KOPT-K1 (cell line): ENCODE measurements around the gene GPAT2.
"Not testable (repeated sequence)": the region's sequence is repeated elsewhere in the genome, so short reads cannot be mapped to it uniquely, and the experiment has no call there.

Source experiments
- H3K27ac ChIP-seq: fragments of 200-600 bp; sonication (generic); 2 replicates; pipeline ENCODE4 v1.5.1; 2016; ENCODE audit warnings: antibody characterized with exemption, mild to moderate bottlenecking, low read depth, low read length; ENCODE audit not compliant: poor library complexity, severe bottlenecking
- H3K36me3 ChIP-seq: fragments of 200-600 bp; sonication (generic); 2 replicates; pipeline ENCODE4 v1.5.1; 2017; ENCODE audit warnings: antibody characterized with exemption, mild to moderate bottlenecking, low read length, moderate library complexity; ENCODE audit not compliant: insufficient read depth
- H3K9me3 ChIP-seq: fragments of 200-600 bp; sonication (generic); 2 replicates; pipeline ENCODE4 v1.5.1; 2017; ENCODE audit warnings: antibody characterized with exemption, low read length, mild to moderate bottlenecking; ENCODE audit not compliant: insufficient read depth, poor library complexity, severe bottlenecking

GPAT2 gene

GRCh38 chr2:96053385-96053784 is 18.7 kb upstream of the GPAT2 start:
- H3K27ac ChIP-seq = not testable (repeated sequence)

GRCh38 chr2:96052632-96053031 is 17.9 kb upstream of the GPAT2 start:
- H3K36me3 ChIP-seq, H3K9me3 ChIP-seq, H3K27ac ChIP-seq: not testable (repeated sequence)

More at GRCh38 chr2:96053385-96053784, 18.7 kb upstream of the GPAT2 start:
- not testable (repeated sequence) for H3K9me3 ChIP-seq, H3K36me3 ChIP-seq

GRCh38 chr2:96049917-96050262 is 15.2 kb upstream of the GPAT2 start:
- not testable (repeated sequence) for H3K9me3 ChIP-seq, H3K27ac ChIP-seq, H3K36me3 ChIP-seq

- not testable (repeated sequence) for H3K27ac ChIP-seq, H3K36me3 ChIP-seq, H3K9me3 ChIP-seq
These were observed 14.6 kb upstream of the GPAT2 start for GRCh38 chr2:96049049-96049916.

GRCh38 chr2:96035554-96035953 is 838 bp upstream of the GPAT2 start:
- not testable (repeated sequence) for H3K27ac ChIP-seq, H3K36me3 ChIP-seq, H3K9me3 ChIP-seq

- not testable (repeated sequence) for H3K27ac ChIP-seq, H3K9me3 ChIP-seq, H3K36me3 ChIP-seq
These were observed 719 bp downstream of the GPAT2 start for GRCh38 chr2:96033997-96034396.

- not testable (repeated sequence) for H3K9me3 ChIP-seq, H3K27ac ChIP-seq, H3K36me3 ChIP-seq
These were observed 6.9 kb downstream of the GPAT2 start for GRCh38 chr2:96027725-96028325.

GRCh38 chr2:96025755-96026154 is 9.0 kb downstream of the GPAT2 start:
- not testable (repeated sequence) for H3K36me3 ChIP-seq, H3K27ac ChIP-seq, H3K9me3 ChIP-seq

- Histone ChIP-seq H3K27ac (no peak overlapping the region), H3K36me3 (no peaks in the 10 kb centered on the region), H3K9me3 (no peaks in the 10 kb centered on the region)
These were observed 9.6 kb downstream of the GPAT2 start for GRCh38 chr2:96025194-96025492.

- no peaks in the 10 kb centered on the region for H3K36me3 ChIP-seq
- no peaks in the 10 kb centered on the region for H3K9me3 ChIP-seq
- no peak overlapping the region for H3K27ac ChIP-seq
These were observed 10.2 kb downstream of the GPAT2 start for GRCh38 chr2:96024336-96025193.

GRCh38 chr2:96023701-96024100 is 11.0 kb downstream of the GPAT2 start:
- H3K36me3 ChIP-seq, H3K27ac ChIP-seq, H3K9me3 ChIP-seq: not testable (repeated sequence)

GRCh38 chr2:96022701-96023447 is 11.8 kb downstream of the GPAT2 start:
- not testable (repeated sequence) for H3K27ac ChIP-seq, H3K9me3 ChIP-seq, H3K36me3 ChIP-seq

GRCh38 chr2:96022126-96022525 is 12.6 kb downstream of the GPAT2 start:
- H3K9me3 ChIP-seq, H3K36me3 ChIP-seq, H3K27ac ChIP-seq: not testable (repeated sequence)

GRCh38 chr2:96021142-96021541 is 13.6 kb downstream of the GPAT2 start:
- H3K9me3 ChIP-seq, H3K36me3 ChIP-seq, H3K27ac ChIP-seq: not testable (repeated sequence)
